Measurements from ENCODE around the gene EPS8L2. TPM values are rescaled to one million over a fixed set of nuclear protein-coding genes. Genes with fewer than 3 reads are reported as not detected.

The EPS8L2 gene
- total and polyA plus RNA-seq, 4 donors: 24.4 to 138 (median 62.7) TPM

- peak; percentile 32 for TF ChIP-seq REST (IDR thresholded peaks at IDR 0.05)
These were observed 1.2 kb downstream of the EPS8L2 start (continued) for GRCh38 chr11:706957-707816.

- Histone ChIP-seq H3K4me3 (ENCODE audit: low read depth in 1 of 3, low read length in 3 of 3) (peak overlapping the region; percentile 24 to 89 (median 79)), H3K36me3 (ENCODE audit: control insufficient read depth in 4 of 4, insufficient read depth in 3 of 4, low read depth in 1 of 4, low read length in 3 of 4) (peaks cover 0 to 2% (median 0%) of the 10 kb centered on the region in 4 donors), H3K27ac (ENCODE audit: low read depth in 1 of 2, low read length in 2 of 2) (peak overlapping the region; percentile 84 to 96), H3K4me1 (ENCODE audit: control insufficient read depth in 4 of 4, insufficient read depth in 4 of 4, low read length in 3 of 4) (peaks cover 29 to 74% (median 55%) of the 10 kb centered on the region in 4 donors), H3K9ac (ENCODE audit: low read depth in 1 of 2, low read length in 2 of 2) (no peak overlapping the region), H3K27me3 (ENCODE audit: control insufficient read depth in 4 of 4, insufficient read depth in 4 of 4, low read length in 3 of 4) (no peaks in the 10 kb centered on the region), H3K9me3 (ENCODE audit: control insufficient read depth in 4 of 4, low read length in 3 of 4) (no peaks in the 10 kb centered on the region)
- WGBS: 44% methylated on average over 16 of the region's 16 CpGs
- DNase-seq (ENCODE audit: low spot score): peak; percentile 30
- TF ChIP-seq RXRA (IDR thresholded peaks at IDR 0.05) (no peak), EGR1 (IDR thresholded peaks at IDR 0.05; ENCODE audit: low read depth in 2 of 2) (no peak), FOXA1 (IDR thresholded peaks at IDR 0.05) (no peak), FOXA2 (IDR thresholded peaks at IDR 0.05) (no peak), YY1 (IDR thresholded peaks at IDR 0.05) (no peak), RAD21 (IDR thresholded peaks at IDR 0.05) (no peak), MAX (IDR thresholded peaks at IDR 0.05) (no peak), NR2F2 (IDR thresholded peaks at IDR 0.05) (no peak), HNF4A (conservative IDR thresholded peaks at IDR 0.05) (no peak), ZBTB33 (IDR thresholded peaks at IDR 0.05) (no peak), TAF1 (conservative IDR thresholded peaks at IDR 0.05) (no peak), JUND (IDR thresholded peaks at IDR 0.05) (no peak), SP1 (IDR thresholded peaks at IDR 0.05) (no peak), CTCF (IDR thresholded peaks at IDR 0.05; ENCODE audit: low read depth, low read length, missing input control) (no peak), GABPA (IDR thresholded peaks at IDR 0.05 in 1 of 2, conservative IDR thresholded peaks at IDR 0.05 in 1 of 2) (no peak), HNF4G (IDR thresholded peaks at IDR 0.05) (no peak), REST (IDR thresholded peaks at IDR 0.05) (no peak), ATF3 (IDR thresholded peaks at IDR 0.05) (no peak)
These were observed 1.9 kb downstream of the EPS8L2 start for GRCh38 chr11:707817-708420.
